Spleen (tissue), 7 donors: ENCODE results near the gene GIGYF1.

Experiments
- CTCF ChIP-seq, 11 experiments: fragments of 200-600 bp in 7 of 11; fragments of 450-650 bp in 4 of 11; sonication (generic) in 4 of 11; IDR thresholded peaks in 8 of 11; conservative IDR thresholded peaks in 3 of 11; 1 replicate in 7 of 11; 2 replicates in 4 of 11; pipeline versions ENCODE4 v1.4.0 to v1.8.0; 2016 to 2021; ENCODE audit warnings: antibody characterized with exemption in 11 of 11, inconsistent platforms in 4 of 11, mild to moderate bottlenecking in 1 of 11
- POLR2A ChIP-seq, 3 donors: fragments of 450-650 bp; IDR thresholded peaks; one replicate each; pipeline ENCODE4 v1.5.1; 2017; ENCODE audit warnings: antibody characterized with exemption in 3 of 3, mild to moderate bottlenecking in 1 of 3
- donor health status: DM: no; HTN: no; CAD: no; lungs with moderate emphysema.
- donor health status: DM: no; HTN: no; CAD: no.
- donor health status: DM: no; HTN: no; CAD: no.

- TF ChIP-seq POLR2A (IDR thresholded peaks at IDR 0.05) = no peak
- TF ChIP-seq CTCF (IDR thresholded peaks at IDR 0.05 in 8 of 11, conservative IDR thresholded peaks at IDR 0.05 in 3 of 11) = no peak
These were observed 7.7 kb downstream of the GIGYF1 start for GRCh38 chr7:100686201-100686821.
